Keratinocyte (primary cell): Measurements from ENCODE around the gene SLC35E4. TPM values are rescaled to one million over a fixed set of nuclear protein-coding genes. Genes with fewer than 3 reads are reported as not detected.

Experiments used
- DNase-seq: peaks from one replicate; pipeline ENCODE4 v3.0.0-alpha.2; 2011; ENCODE audit warnings: low read depth, missing footprints, low spot score
- FAIRE-seq: peaks from 2 replicates; lab custom pipeline; 2011; peaks lifted over from hg19 to GRCh38; lab: Jason Lieb, UNC
- H2AFZ ChIP-seq: 2 replicates; pipeline ENCODE4 v1.6.0; 2012; ENCODE audit warnings: low read length, control low read depth, inconsistent platforms; ENCODE audit not compliant: control insufficient read depth
- H3K27ac ChIP-seq: 2 replicates; pipeline ENCODE4 v1.5.1; 2011; ENCODE audit warnings: low read length; ENCODE audit not compliant: control insufficient read depth, insufficient read depth
- H3K27me3 ChIP-seq: 3 replicates; pipeline ENCODE4 v1.6.0; 2011; ENCODE audit warnings: low read length; ENCODE audit not compliant: control insufficient read depth, insufficient read depth; ENCODE audit errors: extremely low read depth
- H3K36me3 ChIP-seq, 2 experiments: 2 replicates in 1 of 2; 3 replicates in 1 of 2; pipeline ENCODE4 v1.5.1; 2011; ENCODE audit warnings: low read length in 2 of 2, mild to moderate bottlenecking in 1 of 2; ENCODE audit not compliant: control insufficient read depth in 2 of 2, insufficient read depth in 2 of 2; ENCODE audit errors: extremely low read depth in 1 of 2
- H3K4me1 ChIP-seq: 3 replicates; pipeline ENCODE4 v1.5.1; 2011; ENCODE audit warnings: low read length; ENCODE audit not compliant: control insufficient read depth, insufficient read depth; ENCODE audit errors: extremely low read depth
- H3K4me2 ChIP-seq: 3 replicates; pipeline ENCODE4 v1.6.0; 2011; ENCODE audit warnings: low read depth, low read length; ENCODE audit not compliant: control insufficient read depth, insufficient read depth; ENCODE audit errors: extremely low read depth
- H3K4me3 ChIP-seq, 3 experiments: fragments of 200-600 bp in 1 of 3; sonication (generic) in 1 of 3; 2 replicates in 2 of 3; 3 replicates in 1 of 3; pipeline ENCODE4 v1.5.1; 2011 to 2016; ENCODE audit warnings: low read length in 3 of 3, mild to moderate bottlenecking in 3 of 3, control low read depth in 2 of 3, inconsistent platforms in 1 of 3, low read depth in 1 of 3, mixed read lengths in 1 of 3, mixed run types in 1 of 3, moderate library complexity in 1 of 3; ENCODE audit not compliant: control insufficient read depth in 2 of 3, insufficient read depth in 2 of 3; ENCODE audit errors: extremely low read depth in 1 of 3
- H3K79me2 ChIP-seq: 2 replicates; pipeline ENCODE4 v1.6.0; 2012; ENCODE audit warnings: low read length; ENCODE audit not compliant: control insufficient read depth, insufficient read depth
- H3K9ac ChIP-seq: 3 replicates; pipeline ENCODE4 v1.6.0; 2011; ENCODE audit warnings: low read length; ENCODE audit not compliant: control insufficient read depth, insufficient read depth; ENCODE audit errors: extremely low read depth
- H3K9me1 ChIP-seq: 3 replicates; pipeline ENCODE4 v1.6.0; 2011; ENCODE audit warnings: low read length; ENCODE audit not compliant: control insufficient read depth, insufficient read depth; ENCODE audit errors: extremely low read depth
- H3K9me3 ChIP-seq: 2 replicates; pipeline ENCODE4 v1.5.1; 2012; ENCODE audit warnings: low read depth, low read length; ENCODE audit not compliant: control insufficient read depth
- H4K20me1 ChIP-seq: 3 replicates; pipeline ENCODE4 v1.6.0; 2011; ENCODE audit warnings: low read length; ENCODE audit not compliant: control insufficient read depth, insufficient read depth; ENCODE audit errors: extremely low read depth
- CTCF ChIP-seq, 3 experiments: IDR thresholded peaks in 1 of 3; conservative IDR thresholded peaks in 1 of 3; optimal IDR thresholded peaks in 1 of 3; 2 replicates in 2 of 3; 3 replicates in 1 of 3; pipeline versions ENCODE3 to v1.5.1; 2011; ENCODE audit warnings: low read length in 3 of 3, mild to moderate bottlenecking in 3 of 3, moderate library complexity in 2 of 3, control low read depth in 1 of 3, inconsistent platforms in 1 of 3; ENCODE audit not compliant: insufficient read depth in 2 of 3; ENCODE audit errors: extremely low read depth in 1 of 3
- EZH2 ChIP-seq: IDR thresholded peaks from one replicate; pipeline ENCODE4 v1.6.1; 2012; ENCODE audit warnings: inconsistent platforms, mild to moderate bottlenecking, low read length, moderate library complexity
- dilution Hi-C: fragments of 300-500 bp; cut with MboI; formaldehyde crosslinking; loops from one replicate; pipeline ENCODE4 v1.7.0; 2020; ENCODE audit warnings: low sequenced_read_pairs; ENCODE audit not compliant: extremely low pct_ligation_motif_present
- polyA plus RNA-seq, 5 experiments: library from polyadenylated mRNA; depleted of rRNA in 3 of 5; stranded (reverse) in 3 of 5; stranded (forward) in 1 of 5; unstranded in 1 of 5; fragments of >200 nt; gene quantifications; 1 replicate in 1 of 5; 2 replicates in 3 of 5; 3 replicates in 1 of 5; pipeline versions ENCODE4 v1.2.1 to v1.2.3, GENCODE V29; 2011 to 2012; ENCODE audit warnings: missing spikeins in 2 of 5, low read depth in 1 of 5, low replicate concordance in 1 of 5

The SLC35E4 gene
- polyA plus RNA-seq, 1 donor (not counting 4 experiments of a cell fraction or from before 2014, with no cell fraction given): 2.3 TPM

DNA sequence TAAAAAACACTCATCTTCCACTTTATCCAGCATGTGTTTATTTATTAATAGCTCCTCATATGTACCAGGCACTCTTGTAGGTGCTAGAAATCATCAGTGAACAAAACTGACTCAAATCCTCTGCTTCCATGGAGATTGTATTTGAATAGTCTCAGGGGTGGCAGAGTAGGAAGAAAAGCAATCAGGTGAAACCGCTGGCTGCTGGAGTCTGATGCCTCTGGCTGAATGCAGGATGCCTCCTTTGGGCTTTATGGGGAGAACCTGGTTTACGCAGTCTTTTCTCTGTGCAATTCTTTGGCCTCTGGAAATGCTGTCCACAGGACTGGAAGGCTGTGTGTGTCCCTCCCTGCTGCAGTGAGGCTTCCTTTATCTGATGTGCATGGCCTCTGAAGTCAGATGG is 46.2 kb downstream of the SLC35E4 start:
- no peak for DNase-seq
- FAIRE-seq: no peak
- Histone ChIP-seq H3K9ac (no peak overlapping the region), H3K4me2 (no peak overlapping the region), H3K4me3 (no peak overlapping the region), H4K20me1 (no peaks in the 10 kb centered on the region), H2AFZ (no peak overlapping the region), H3K36me3 (no peaks in the 10 kb centered on the region), H3K27me3 (peaks cover 19% of the 10 kb centered on the region), H3K9me1 (no peaks in the 10 kb centered on the region), H3K79me2 (no peaks in the 10 kb centered on the region), H3K4me1 (no peaks in the 10 kb centered on the region), H3K27ac (no peak overlapping the region), H3K9me3 (no peaks in the 10 kb centered on the region)
- dilution Hi-C loops: no loop called here
- TF ChIP-seq EZH2: no peak
- TF ChIP-seq CTCF (optimal IDR thresholded peaks at IDR 0.05 in 1 of 3, IDR thresholded peaks at IDR 0.05 in 1 of 3, conservative IDR thresholded peaks at IDR 0.05 in 1 of 3; ENCODE audit: extremely low read depth in 1 of 3, insufficient read depth in 2 of 3, low read length in 3 of 3): no peak

DNA sequence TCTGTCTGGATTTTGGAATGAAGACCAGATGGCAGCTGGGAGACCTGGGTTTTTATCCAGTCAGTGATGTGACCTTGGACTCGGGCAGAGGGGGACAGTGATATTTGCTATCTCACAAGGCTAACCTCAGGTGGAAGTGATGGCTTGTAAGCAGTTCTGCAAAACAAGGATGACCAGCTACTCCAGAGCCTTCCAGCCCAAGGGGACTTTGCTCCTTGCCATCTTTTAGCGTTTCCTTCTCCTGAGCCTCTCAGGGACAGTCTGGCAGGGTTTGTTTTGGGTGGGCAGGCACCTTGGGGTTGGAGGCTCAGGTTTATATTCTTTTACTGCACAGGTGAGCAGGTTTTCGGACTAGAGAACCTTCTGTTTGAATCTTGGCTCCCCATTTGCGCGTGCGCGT is 49.6 kb downstream of the SLC35E4 start:
- no peak overlapping the region for H3K27ac ChIP-seq
- no peaks in the 10 kb centered on the region for H4K20me1 ChIP-seq
- H2AFZ ChIP-seq: no peak overlapping the region
- H3K9me3 ChIP-seq: no peaks in the 10 kb centered on the region
- no peak overlapping the region for H3K4me2 ChIP-seq
- H3K79me2 ChIP-seq: no peaks in the 10 kb centered on the region
- H3K36me3 ChIP-seq: no peaks in the 10 kb centered on the region
- H3K9ac ChIP-seq: no peak overlapping the region
- H3K9me1 ChIP-seq: no peaks in the 10 kb centered on the region
- TF ChIP-seq CTCF (optimal IDR thresholded peaks at IDR 0.05 in 1 of 3, IDR thresholded peaks at IDR 0.05 in 1 of 3, conservative IDR thresholded peaks at IDR 0.05 in 1 of 3; ENCODE audit: extremely low read depth in 1 of 3, insufficient read depth in 2 of 3, low read length in 3 of 3): no peak
- TF ChIP-seq EZH2: no peak
- FAIRE-seq: no peak
- no peak for DNase-seq
- H3K4me1 ChIP-seq: no peaks in the 10 kb centered on the region
- dilution Hi-C loops: no loop called here
- H3K27me3 ChIP-seq: no peaks in the 10 kb centered on the region
- H3K4me3 ChIP-seq: no peak overlapping the region
